GM12878 (cell line): ENCODE results near the gene ERAL1. TPM values are rescaled to one million over a fixed set of nuclear protein-coding genes. Genes with fewer than 3 reads are reported as not detected.

ENCODE experiments used
- ASH2L ChIP-seq: fragments of 300-600, 200-600 bp; sonication (generic); IDR thresholded peaks from 2 replicates; pipeline ENCODE4 v1.6.1; 2017; ENCODE audit warnings: low read depth, mild to moderate bottlenecking, borderline replicate concordance
- ATF7 ChIP-seq: fragments of 450-650 bp; IDR thresholded peaks from 2 replicates; pipeline ENCODE4 v1.6.1; 2016; ENCODE audit warnings: low read depth, mild to moderate bottlenecking
- BHLHE40 ChIP-seq, 2 experiments: fragments of 450-650 bp in 1 of 2; IDR thresholded peaks; 2 replicates each; pipeline ENCODE4 v1.6.1; 2011 to 2017; ENCODE audit warnings: low read depth in 2 of 2, borderline replicate concordance in 1 of 2, improper control_type of control experiment in 1 of 2, low read length in 1 of 2, mild to moderate bottlenecking in 1 of 2
- CHD2 ChIP-seq: IDR thresholded peaks from 2 replicates; pipeline ENCODE4 v1.6.1; 2011; ENCODE audit warnings: low read depth, low read length, improper control_type of control experiment, borderline replicate concordance
- MTA2 ChIP-seq: fragments of 450-650 bp; IDR thresholded peaks from 2 replicates; pipeline ENCODE4 v1.6.1; 2016; ENCODE audit warnings: low read depth, mild to moderate bottlenecking, moderate library complexity
- MYC ChIP-seq: IDR thresholded peaks from 2 replicates; pipeline ENCODE4 v1.6.1; 2011; ENCODE audit warnings: mild to moderate bottlenecking, low read length, moderate library complexity, inconsistent platforms; ENCODE audit not compliant: insufficient read depth, insufficient replicate concordance, insufficient read length, severe bottlenecking
- NFIC ChIP-seq: IDR thresholded peaks from 2 replicates; pipeline ENCODE4 v1.6.1; 2012; ENCODE audit warnings: low read depth, mild to moderate bottlenecking, inconsistent platforms, low read length, moderate library complexity
- NR2C1 ChIP-seq: fragments of 450-650 bp; IDR thresholded peaks from 2 replicates; pipeline ENCODE4 v1.6.1; 2017; ENCODE audit warnings: antibody characterized with exemption, mild to moderate bottlenecking, moderate library complexity
- PAX5 ChIP-seq: IDR thresholded peaks from 2 replicates; pipeline ENCODE4 v1.6.1; 2011; ENCODE audit warnings: low read depth, low read length, borderline replicate concordance
- POU2F2 ChIP-seq: IDR thresholded peaks from 3 replicates; pipeline ENCODE4 v1.6.1; 2011; ENCODE audit warnings: low read depth, mild to moderate bottlenecking, low read length, borderline replicate concordance
- RELA ChIP-seq: fragments of 450-650 bp; IDR thresholded peaks from 2 replicates; pipeline ENCODE4 v1.8.0; 2014; ENCODE audit warnings: borderline replicate concordance; ENCODE audit not compliant: partially characterized antibody
- SUZ12 ChIP-seq: fragments of 200-600 bp; sonication (generic); IDR thresholded peaks from one replicate; pipeline ENCODE4 v1.6.1; 2018; ENCODE audit warnings: antibody characterized with exemption, mild to moderate bottlenecking; ENCODE audit not compliant: unreplicated experiment
- TAF1 ChIP-seq: IDR thresholded peaks from 2 replicates; pipeline ENCODE4 v1.6.1; 2011; ENCODE audit warnings: mild to moderate bottlenecking, low read depth, low read length, borderline replicate concordance
- ZZZ3 ChIP-seq: IDR thresholded peaks from 2 replicates; pipeline ENCODE4 v1.6.1; 2011; ENCODE audit warnings: low read depth; ENCODE audit not compliant: control insufficient read depth, insufficient read length
- polyA plus RNA-seq, 11 experiments: library from polyadenylated mRNA; depleted of rRNA in 4 of 11; unstranded in 6 of 11; stranded (reverse) in 5 of 11; fragments of >200 nt; fragmentation: Nextera tagmentation in 4 of 11; fragmentation: Illumina TruSeq in 1 of 11; extraction: Ambion mirVana in 4 of 11; extraction: Trizol in 1 of 11; gene quantifications; 1 replicate in 1 of 11; 2 replicates in 10 of 11; pipeline versions ENCODE4 v1.2.1 to v1.2.3, GENCODE V29; 2011 to 2016; ENCODE audit warnings: inconsistent platforms in 2 of 11, missing spikeins in 2 of 11, low read depth in 1 of 11
- total RNA-seq, 4 experiments: library from RNA; depleted of rRNA in 3 of 4; stranded (reverse); fragments of >200 nt in 3 of 4; fragmentation: Illumina TruSeq in 1 of 4; extraction: Trizol in 1 of 4; gene quantifications; 2 replicates each; pipeline versions ENCODE4 v1.2.1 to v1.2.3, GENCODE V29; 2013 to 2021
- TF ChIP-seq, protein P1 (sequence below): IDR thresholded peaks from 2 replicates; pipeline ENCODE4 v1.6.1; 2011; ENCODE audit warnings: mild to moderate bottlenecking, low read depth, low read length, moderate library complexity; ENCODE audit not compliant: insufficient replicate concordance
- TF ChIP-seq, protein P2 (sequence below): fragments of 450-650 bp; IDR thresholded peaks from 2 replicates; pipeline ENCODE4 v1.6.1; 2017; ENCODE audit warnings: mild to moderate bottlenecking, low read depth, inconsistent platforms; ENCODE audit not compliant: poor library complexity, severe bottlenecking

The ERAL1 gene
- total and polyA plus RNA-seq, 10 of the 15 experiments (the other 5 are each of a cell fraction or from before 2014, with no cell fraction given), result 27.7 to 175 (median 104) TPM

DNA sequence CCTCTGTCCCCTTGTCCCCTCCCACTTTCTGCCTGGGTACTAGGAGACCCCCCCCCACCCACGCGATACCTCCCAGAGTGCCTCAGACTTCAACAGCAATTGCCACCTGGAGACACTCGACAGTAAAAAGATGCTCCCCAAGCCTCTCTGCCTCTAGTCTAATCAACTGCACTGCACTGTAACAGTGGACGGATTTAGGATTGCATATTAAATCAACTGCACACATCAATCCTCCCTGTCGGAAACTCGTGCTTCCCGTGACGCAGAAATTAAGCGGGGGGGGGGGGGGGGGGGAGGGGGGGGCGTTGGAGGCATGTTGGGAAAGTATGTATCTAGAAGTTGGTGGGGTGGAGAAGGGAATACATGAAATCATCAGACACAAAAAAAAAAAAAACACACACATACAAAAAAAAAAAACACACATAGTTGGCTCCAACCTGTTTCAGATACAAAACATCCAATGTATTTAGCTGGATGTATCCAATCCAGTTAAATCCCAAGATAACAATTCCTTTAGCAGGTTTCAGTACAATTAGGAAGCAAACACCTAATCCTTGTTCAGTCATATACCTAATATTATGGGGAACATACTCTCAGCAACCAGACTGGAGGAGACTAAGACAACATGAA is 42.0 kb upstream of the ERAL1 start (continued):
- TF ChIP-seq, protein P1, sequence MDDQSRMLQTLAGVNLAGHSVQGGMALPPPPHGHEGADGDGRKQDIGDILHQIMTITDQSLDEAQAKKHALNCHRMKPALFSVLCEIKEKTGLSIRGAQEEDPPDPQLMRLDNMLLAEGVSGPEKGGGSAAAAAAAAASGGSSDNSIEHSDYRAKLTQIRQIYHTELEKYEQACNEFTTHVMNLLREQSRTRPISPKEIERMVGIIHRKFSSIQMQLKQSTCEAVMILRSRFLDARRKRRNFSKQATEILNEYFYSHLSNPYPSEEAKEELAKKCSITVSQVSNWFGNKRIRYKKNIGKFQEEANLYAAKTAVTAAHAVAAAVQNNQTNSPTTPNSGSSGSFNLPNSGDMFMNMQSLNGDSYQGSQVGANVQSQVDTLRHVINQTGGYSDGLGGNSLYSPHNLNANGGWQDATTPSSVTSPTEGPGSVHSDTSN, result peak; percentile 64
- no peak for TF ChIP-seq NR2C1
- TF ChIP-seq RELA, result no peak
- TF ChIP-seq NFIC, result no peak
- no peak for TF ChIP-seq MYC
- TF ChIP-seq BHLHE40 (IDR thresholded peaks at IDR 0.05; ENCODE audit: borderline replicate concordance in 1 of 2, low read depth in 2 of 2, low read length in 1 of 2), result 0 out of 4 replicates have a peak, but pooled peaks of 1 of the 2 experiments have one; percentile 11
- TF ChIP-seq, protein P2, sequence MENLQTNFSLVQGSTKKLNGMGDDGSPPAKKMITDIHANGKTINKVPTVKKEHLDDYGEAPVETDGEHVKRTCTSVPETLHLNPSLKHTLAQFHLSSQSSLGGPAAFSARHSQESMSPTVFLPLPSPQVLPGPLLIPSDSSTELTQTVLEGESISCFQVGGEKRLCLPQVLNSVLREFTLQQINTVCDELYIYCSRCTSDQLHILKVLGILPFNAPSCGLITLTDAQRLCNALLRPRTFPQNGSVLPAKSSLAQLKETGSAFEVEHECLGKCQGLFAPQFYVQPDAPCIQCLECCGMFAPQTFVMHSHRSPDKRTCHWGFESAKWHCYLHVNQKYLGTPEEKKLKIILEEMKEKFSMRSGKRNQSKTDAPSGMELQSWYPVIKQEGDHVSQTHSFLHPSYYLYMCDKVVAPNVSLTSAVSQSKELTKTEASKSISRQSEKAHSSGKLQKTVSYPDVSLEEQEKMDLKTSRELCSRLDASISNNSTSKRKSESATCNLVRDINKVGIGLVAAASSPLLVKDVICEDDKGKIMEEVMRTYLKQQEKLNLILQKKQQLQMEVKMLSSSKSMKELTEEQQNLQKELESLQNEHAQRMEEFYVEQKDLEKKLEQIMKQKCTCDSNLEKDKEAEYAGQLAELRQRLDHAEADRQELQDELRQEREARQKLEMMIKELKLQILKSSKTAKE, result no peak
- no peak for TF ChIP-seq PAX5
- no peak for TF ChIP-seq ASH2L
- TF ChIP-seq POU2F2, result no peak
- no peak for TF ChIP-seq CHD2
- no peak for TF ChIP-seq ZZZ3
- TF ChIP-seq MTA2, result no peak
- no peak for TF ChIP-seq ATF7
- no peak for TF ChIP-seq SUZ12
- TF ChIP-seq TAF1, result no peak
